Measurements from ENCODE around the gene KCNJ3.
A peak's percentile ranks its signal among the peaks of the same experiment; 100 is the strongest.

KCNJ3 gene, protein sequence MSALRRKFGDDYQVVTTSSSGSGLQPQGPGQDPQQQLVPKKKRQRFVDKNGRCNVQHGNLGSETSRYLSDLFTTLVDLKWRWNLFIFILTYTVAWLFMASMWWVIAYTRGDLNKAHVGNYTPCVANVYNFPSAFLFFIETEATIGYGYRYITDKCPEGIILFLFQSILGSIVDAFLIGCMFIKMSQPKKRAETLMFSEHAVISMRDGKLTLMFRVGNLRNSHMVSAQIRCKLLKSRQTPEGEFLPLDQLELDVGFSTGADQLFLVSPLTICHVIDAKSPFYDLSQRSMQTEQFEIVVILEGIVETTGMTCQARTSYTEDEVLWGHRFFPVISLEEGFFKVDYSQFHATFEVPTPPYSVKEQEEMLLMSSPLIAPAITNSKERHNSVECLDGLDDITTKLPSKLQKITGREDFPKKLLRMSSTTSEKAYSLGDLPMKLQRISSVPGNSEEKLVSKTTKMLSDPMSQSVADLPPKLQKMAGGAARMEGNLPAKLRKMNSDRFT

GRCh38 chr2:154698296-154698720, at the start of gene KCNJ3:
Gene KCNJ3, plus strand, starts transcription at chr2:154698695. Its CDS starts 81 bp downstream, at chr2:154698776.
- Mint-ChIP-seq H3K4me3 (no peak within 1 kb of the TSS), H3K4me1 (peaks cover 0 to 3% of the 10 kb centered on the region in 2 donors), H3K9me3 (peaks cover 0 to 1% of the 10 kb centered on the region in 2 donors), H3K27me3 (peaks cover 32 to 44% of the 10 kb centered on the region in 2 donors), H3K27ac (no peak within 1 kb of the TSS), H3K36me3 (peaks cover 0 to 2% of the 10 kb centered on the region in 2 donors)
- no peak for DNase-seq
- ATAC-seq (replicated peaks), result no peak

- Mint-ChIP-seq H3K36me3 (no peaks in the 10 kb centered on the region), H3K9me3 (peaks cover 0 to 3% of the 10 kb centered on the region in 2 donors), H3K4me3 (no peak overlapping the region), H3K27ac (no peak overlapping the region), H3K4me1 (no peaks in the 10 kb centered on the region), H3K27me3 (no peaks in the 10 kb centered on the region)
- ATAC-seq (replicated peaks), result no peak
- DNase-seq, result no peak
Measured at GRCh38 chr2:154655499-154655898, 43.0 kb upstream of the KCNJ3 start.

DNA sequence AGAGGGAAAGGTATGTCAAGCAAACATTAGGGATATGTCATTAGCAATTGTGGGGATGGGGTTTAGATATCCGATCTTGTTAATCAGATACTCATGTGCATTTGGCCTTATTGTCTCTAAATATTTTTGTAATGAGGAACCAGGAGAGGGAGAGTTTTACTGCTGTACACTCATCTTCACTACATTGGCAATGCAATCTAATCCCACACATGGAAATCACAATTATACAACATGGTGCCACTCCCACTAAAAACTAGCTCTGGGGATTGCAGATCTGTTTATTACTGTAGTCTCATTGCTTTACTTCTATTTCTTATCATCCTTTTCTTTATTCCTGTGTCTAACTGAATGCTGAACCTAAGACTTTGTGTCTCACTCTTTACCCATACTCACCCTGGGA, 39.6 kb upstream of the KCNJ3 start:
- Mint-ChIP-seq H3K27me3 (no peaks in the 10 kb centered on the region), H3K4me3 (no peak overlapping the region), H3K27ac (peak overlapping the region; percentile 14), H3K9me3 (peaks cover 2 to 3% of the 10 kb centered on the region in 2 donors), H3K4me1 (no peaks in the 10 kb centered on the region), H3K36me3 (no peaks in the 10 kb centered on the region)
- no peak for DNase-seq
- ATAC-seq (replicated peaks), result no peak

GRCh38 chr2:154664248-154664647, 34.2 kb upstream of the KCNJ3 start:
- no peak for ATAC-seq (replicated peaks)
- Mint-ChIP-seq H3K27ac (no peak overlapping the region), H3K4me1 (no peaks in the 10 kb centered on the region), H3K27me3 (no peaks in the 10 kb centered on the region), H3K36me3 (no peaks in the 10 kb centered on the region), H3K4me3 (no peak overlapping the region), H3K9me3 (peaks cover 0 to 2% of the 10 kb centered on the region in 2 donors)
- DNase-seq, result no peak

- no peaks in the 10 kb centered on the region for H3K4me1 Mint-ChIP-seq
- no peaks in the 10 kb centered on the region for H3K27me3 Mint-ChIP-seq
- DNase-seq, result no peak
- H3K4me3 Mint-ChIP-seq, result no peak overlapping the region
- H3K27ac Mint-ChIP-seq, result no peak overlapping the region
- no peak for ATAC-seq (replicated peaks)
- H3K36me3 Mint-ChIP-seq, result no peaks in the 10 kb centered on the region
- H3K9me3 Mint-ChIP-seq, result peaks cover 0 to 2% of the 10 kb centered on the region in 2 donors
Measured at GRCh38 chr2:154670083-154670482, 28.4 kb upstream of the KCNJ3 start.

- ATAC-seq (replicated peaks) (no peak), DNase-seq (no peak)
- no peaks in the 10 kb centered on the region for H3K27me3 Mint-ChIP-seq
- H3K9me3 Mint-ChIP-seq, result peaks cover 0 to 4% of the 10 kb centered on the region in 2 donors
- H3K27ac Mint-ChIP-seq, result no peak overlapping the region
- H3K36me3 Mint-ChIP-seq, result no peaks in the 10 kb centered on the region
- H3K4me1 Mint-ChIP-seq, result no peaks in the 10 kb centered on the region
- H3K4me3 Mint-ChIP-seq, result no peak overlapping the region
Measured at GRCh38 chr2:154673694-154674093, 24.8 kb upstream of the KCNJ3 start.

DNA sequence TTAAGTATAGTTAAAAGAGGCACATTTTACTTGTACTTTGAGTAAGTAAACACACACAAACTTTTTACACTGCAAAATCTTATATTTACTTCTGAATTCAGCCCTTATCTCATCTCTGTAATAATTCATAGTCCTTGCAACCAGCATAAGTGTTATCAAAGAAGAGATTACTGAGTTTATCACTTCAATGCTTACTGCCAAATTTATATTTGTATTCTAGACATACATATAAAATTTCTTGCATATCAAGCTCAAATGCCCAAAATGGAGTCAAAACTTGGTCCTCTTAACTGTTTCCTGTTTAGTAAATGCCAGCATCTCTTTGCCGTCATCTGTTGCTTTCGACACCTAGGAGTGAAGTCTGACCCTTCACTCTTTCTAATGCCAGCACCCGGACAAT, 21.1 kb upstream of the KCNJ3 start:
- no peak for ATAC-seq (replicated peaks)
- H3K27me3 Mint-ChIP-seq, result no peaks in the 10 kb centered on the region
- H3K27ac Mint-ChIP-seq, result no peak overlapping the region
- H3K4me3 Mint-ChIP-seq, result no peak overlapping the region
- peaks cover 4 to 6% of the 10 kb centered on the region in 2 donors for H3K9me3 Mint-ChIP-seq
- no peak for DNase-seq
- no peaks in the 10 kb centered on the region for H3K4me1 Mint-ChIP-seq
- H3K36me3 Mint-ChIP-seq, result no peaks in the 10 kb centered on the region

GRCh38 chr2:154681741-154682140, 16.8 kb upstream of the KCNJ3 start:
- no peaks in the 10 kb centered on the region for H3K36me3 Mint-ChIP-seq
- H3K9me3 Mint-ChIP-seq, result peaks cover 4% of the 10 kb centered on the region in 2 donors
- H3K27ac Mint-ChIP-seq, result no peak overlapping the region
- no peaks in the 10 kb centered on the region for H3K4me1 Mint-ChIP-seq
- H3K4me3 Mint-ChIP-seq, result no peak overlapping the region
- no peaks in the 10 kb centered on the region for H3K27me3 Mint-ChIP-seq
- DNase-seq (no peak), ATAC-seq (replicated peaks) (no peak)

DNA sequence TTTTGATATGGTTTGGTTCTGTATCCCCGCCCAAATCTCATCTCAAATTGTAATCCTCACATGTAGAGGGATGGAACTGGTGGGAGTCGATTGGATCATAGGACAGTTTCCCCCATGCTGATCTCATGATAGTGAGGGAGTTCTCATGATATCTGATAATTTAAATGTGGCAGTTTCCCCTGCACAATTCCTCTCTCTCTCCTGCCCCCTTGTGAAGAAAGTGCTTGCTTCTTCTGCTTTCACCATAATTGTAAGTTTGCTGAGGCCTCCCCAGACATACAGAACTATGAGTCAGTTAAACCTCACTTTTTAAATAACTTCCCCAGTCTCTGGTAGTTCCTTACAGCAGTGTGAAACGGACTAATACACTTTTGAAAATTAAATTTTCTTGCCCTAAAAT, 12.3 kb upstream of the KCNJ3 start:
- DNase-seq (no peak), ATAC-seq (replicated peaks) (no peak)
- H3K4me3 Mint-ChIP-seq, result no peak overlapping the region
- no peaks in the 10 kb centered on the region for H3K36me3 Mint-ChIP-seq
- no peak overlapping the region for H3K27ac Mint-ChIP-seq
- peaks cover 3 to 4% of the 10 kb centered on the region in 2 donors for H3K9me3 Mint-ChIP-seq
- H3K4me1 Mint-ChIP-seq, result no peaks in the 10 kb centered on the region
- H3K27me3 Mint-ChIP-seq, result no peaks in the 10 kb centered on the region

- Mint-ChIP-seq H3K9me3 (peaks cover 0 to 1% of the 10 kb centered on the region in 2 donors), H3K27me3 (no peaks in the 10 kb centered on the region), H3K27ac (no peak overlapping the region), H3K4me1 (no peaks in the 10 kb centered on the region), H3K36me3 (no peaks in the 10 kb centered on the region), H3K4me3 (no peak overlapping the region)
- ATAC-seq (replicated peaks) (no peak), DNase-seq (no peak)
Measured at GRCh38 chr2:154688373-154688772, 10.1 kb upstream of the KCNJ3 start.

- H3K27ac Mint-ChIP-seq, result no peak overlapping the region
- DNase-seq, result no peak
- no peaks in the 10 kb centered on the region for H3K4me1 Mint-ChIP-seq
- H3K9me3 Mint-ChIP-seq, result peaks cover 0 to 1% of the 10 kb centered on the region in 2 donors
- ATAC-seq (replicated peaks), result no peak
- H3K4me3 Mint-ChIP-seq, result no peak overlapping the region
- H3K36me3 Mint-ChIP-seq, result no peaks in the 10 kb centered on the region
- no peaks in the 10 kb centered on the region for H3K27me3 Mint-ChIP-seq
Measured at GRCh38 chr2:154689158-154689557, 9.3 kb upstream of the KCNJ3 start.

DNA sequence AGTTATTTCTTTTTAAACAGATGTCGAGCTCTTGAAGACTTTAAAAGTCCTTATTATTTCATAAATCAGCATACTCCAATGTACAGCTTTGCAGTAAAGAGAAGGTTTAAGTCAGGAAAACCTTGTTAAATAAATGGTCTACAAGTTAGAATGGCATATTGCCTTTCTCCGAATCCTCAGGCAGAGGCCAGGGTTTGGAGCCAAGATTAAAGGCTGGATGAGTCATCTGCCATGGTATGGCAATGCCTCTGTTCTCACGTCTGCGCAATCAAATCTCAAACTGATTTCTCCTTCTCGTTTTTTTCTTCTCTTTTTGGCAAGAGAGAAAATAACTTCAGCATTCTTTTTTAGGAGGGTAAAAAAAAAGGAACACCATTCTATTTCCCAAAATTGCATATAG, 5.6 kb upstream of the KCNJ3 start:
- Mint-ChIP-seq H3K27ac (no peak overlapping the region), H3K36me3 (peaks cover 0 to 2% of the 10 kb centered on the region in 2 donors), H3K27me3 (peaks cover 15 to 25% of the 10 kb centered on the region in 2 donors)

DNA sequence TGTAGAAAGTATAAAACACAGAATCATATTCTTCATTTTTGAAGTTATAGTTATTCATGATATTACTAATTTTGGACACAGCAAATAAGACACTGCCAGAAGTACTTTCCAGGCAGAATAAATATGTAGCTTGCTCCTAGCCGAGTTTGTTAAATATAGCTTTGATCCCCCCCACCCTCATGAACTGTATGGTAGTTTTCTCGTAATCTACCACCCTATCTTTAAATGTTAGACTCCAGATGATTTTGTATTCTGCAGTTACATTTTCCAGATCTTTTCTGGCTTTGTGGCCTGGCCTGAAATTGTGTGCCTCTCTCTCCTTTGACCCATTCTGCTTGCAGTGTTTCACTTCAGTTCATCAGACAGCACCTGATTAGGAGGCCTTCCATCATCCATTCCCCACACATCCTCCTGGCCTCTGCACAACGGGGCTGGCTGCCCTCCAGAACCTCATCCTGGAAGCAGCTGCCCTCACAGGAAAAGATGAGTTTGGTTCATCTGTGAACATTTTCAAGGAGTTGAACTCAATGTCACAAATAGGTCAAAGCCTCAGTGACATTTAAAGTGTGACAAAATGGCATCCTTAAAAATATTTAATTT, 4.7 kb upstream of the KCNJ3 start:
- DNase-seq (no peak), ATAC-seq (replicated peaks) (no peak)
- H3K4me1 Mint-ChIP-seq, result no peaks in the 10 kb centered on the region
- H3K4me3 Mint-ChIP-seq, result no peak overlapping the region
- H3K27me3 Mint-ChIP-seq, result peaks cover 22 to 34% of the 10 kb centered on the region in 2 donors
- H3K9me3 Mint-ChIP-seq, result no peaks in the 10 kb centered on the region
- H3K27ac Mint-ChIP-seq, result no peak overlapping the region
- H3K36me3 Mint-ChIP-seq, result peaks cover 0 to 2% of the 10 kb centered on the region in 2 donors

More for the DNA sequence above, 5.6 kb upstream of the KCNJ3 start:
- DNase-seq (no peak), ATAC-seq (replicated peaks) (no peak)
- Mint-ChIP-seq H3K9me3 (no peaks in the 10 kb centered on the region), H3K4me1 (no peaks in the 10 kb centered on the region), H3K4me3 (no peak overlapping the region)

- Mint-ChIP-seq H3K4me1 (peaks cover 0 to 3% of the 10 kb centered on the region in 2 donors), H3K27me3 (peaks cover 32 to 44% of the 10 kb centered on the region in 2 donors)
- no peak for ATAC-seq (replicated peaks)
Measured at GRCh38 chr2:154694881-154695280, 3.6 kb upstream of the KCNJ3 start.

GRCh38 chr2:154696369-154696768, 2.1 kb upstream of the KCNJ3 start:
- ATAC-seq (replicated peaks) (no peak), DNase-seq (no peak)
- peaks cover 0 to 2% of the 10 kb centered on the region in 2 donors for H3K36me3 Mint-ChIP-seq
- no peak overlapping the region for H3K4me3 Mint-ChIP-seq
- H3K27me3 Mint-ChIP-seq, result peaks cover 32 to 44% of the 10 kb centered on the region in 2 donors
- peaks cover 0 to 3% of the 10 kb centered on the region in 2 donors for H3K4me1 Mint-ChIP-seq
- H3K27ac Mint-ChIP-seq, result no peak overlapping the region
- peaks cover 0 to 1% of the 10 kb centered on the region in 2 donors for H3K9me3 Mint-ChIP-seq

More at GRCh38 chr2:154694881-154695280, 3.6 kb upstream of the KCNJ3 start:
- Mint-ChIP-seq H3K36me3 (peaks cover 0 to 2% of the 10 kb centered on the region in 2 donors), H3K9me3 (peaks cover 0 to 1% of the 10 kb centered on the region in 2 donors), H3K27ac (no peak overlapping the region), H3K4me3 (no peak overlapping the region)
- no peak for DNase-seq
